SH-SY5Y (cell line): ENCODE data around the gene RAMP3.

Experiments used
- GATA2 ChIP-seq: IDR thresholded peaks from 2 replicates; pipeline ENCODE4 v1.6.1; 2011; ENCODE audit warnings: mild to moderate bottlenecking, low read depth, low read length
- GATA3 ChIP-seq: IDR thresholded peaks from 2 replicates; pipeline ENCODE4 v1.6.1; 2011; ENCODE audit warnings: low read depth, mild to moderate bottlenecking, low read length, moderate library complexity

DNA sequence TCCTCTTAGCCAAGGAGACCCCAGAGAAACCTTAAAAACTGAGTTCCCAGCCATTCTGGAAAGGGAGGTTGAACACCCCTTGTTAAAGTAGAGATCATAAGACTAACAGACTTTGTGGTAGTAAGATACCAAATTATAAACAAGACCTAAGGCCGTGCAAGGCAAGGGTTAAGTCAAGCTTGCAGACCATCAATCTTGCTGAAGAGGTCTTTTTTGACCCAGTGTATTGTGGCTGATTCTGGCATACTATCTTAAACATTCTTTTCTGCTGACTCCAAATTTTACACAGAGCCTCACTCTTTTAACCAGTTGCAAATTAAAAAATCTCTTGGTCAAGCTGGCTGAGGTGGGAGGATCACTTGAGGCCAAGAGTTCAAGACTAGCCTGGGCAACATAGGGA is 44.9 kb upstream of the RAMP3 start:
- TF ChIP-seq GATA2 (no peak), GATA3 (no peak)
